B cell (primary cell): ENCODE results near the gene TNPO2. TPM values are rescaled to one million over a fixed set of nuclear protein-coding genes. Genes with fewer than 3 reads are reported as not detected.

Experiments used
- ATAC-seq: fragments of 200-7000 bp; cut with Tn5 transposase; one replicate; pipeline ENCODE4 v1.10.0; 2021; ENCODE audit warnings: low read depth, mild to moderate bottlenecking, moderate number of reproducible peaks, moderate library complexity
- CTCF ChIA-PET: fragments of 350-600 bp; sonication (Branson Sonifier 250); formaldehyde crosslinking; loops from one replicate; lab custom pipeline; 2021; ENCODE audit warnings: antibody characterized with exemption, inconsistent platforms; lab: Charles Lee
- POLR2A ChIA-PET: fragments of 350-600 bp; sonication (Branson Sonifier 250); formaldehyde crosslinking; loops from one replicate; lab custom pipeline; 2021; ENCODE audit warnings: antibody characterized with exemption; lab: Charles Lee
- DNase-seq: peaks from one replicate; pipeline ENCODE4 v3.0.0; 2013
- H2AFZ ChIP-seq: 2 replicates; pipeline ENCODE4 v1.6.1; 2012; ENCODE audit warnings: mild to moderate bottlenecking, low read depth, low read length; ENCODE audit not compliant: insufficient read depth, poor library complexity, severe bottlenecking
- H3K27ac ChIP-seq, 2 donors: 1 replicate in 1 of 2; 2 replicates in 1 of 2; pipeline ENCODE4 v1.5.1; 2012 to 2013; ENCODE audit warnings: low read length in 2 of 2, mild to moderate bottlenecking in 2 of 2, moderate library complexity in 1 of 2
- H3K27me3 ChIP-seq, 4 experiments: fragments of 200-600 bp in 1 of 4; sonication (generic) in 1 of 4; replicated peaks in 1 of 4; 1 replicate in 2 of 4; 2 replicates in 2 of 4; pipeline versions ENCODE4 v1.6.1 to v1.7.0; 2013 to 2016; ENCODE audit warnings: low read length in 3 of 4, mild to moderate bottlenecking in 2 of 4, mixed read lengths in 1 of 4, moderate library complexity in 1 of 4; ENCODE audit not compliant: insufficient read depth in 4 of 4, control insufficient read depth in 3 of 4; ENCODE audit errors: control extremely low read depth in 1 of 4
- H3K36me3 ChIP-seq, 2 experiments: replicated peaks in 1 of 2; 1 replicate in 1 of 2; 2 replicates in 1 of 2; pipeline versions ENCODE4 v1.6.1 to v1.7.1; 2013; ENCODE audit warnings: low read length in 1 of 2; ENCODE audit not compliant: insufficient read depth in 2 of 2, control insufficient read depth in 1 of 2; ENCODE audit errors: control extremely low read depth in 1 of 2, extremely low read depth in 1 of 2
- H3K4me1 ChIP-seq, 2 donors: fragments of 200-600 bp in 1 of 2; sonication (generic) in 1 of 2; 1 replicate in 1 of 2; 2 replicates in 1 of 2; pipeline versions ENCODE4 v1.5.1 to v1.6.1; 2013 to 2017; ENCODE audit warnings: low read length in 2 of 2; ENCODE audit not compliant: control insufficient read depth in 2 of 2, insufficient read depth in 2 of 2
- H3K4me2 ChIP-seq: replicated peaks from 2 replicates; pipeline ENCODE3; 2012; ENCODE audit warnings: mild to moderate bottlenecking, low read depth, low read length; ENCODE audit not compliant: poor library complexity, severe bottlenecking
- H3K4me3 ChIP-seq, 5 experiments: fragments of 200-600 bp in 1 of 5; sonication (generic) in 1 of 5; 1 replicate in 3 of 5; 2 replicates in 2 of 5; pipeline versions ENCODE4 v1.5.1 to v1.7.0; 2011 to 2016; ENCODE audit warnings: low read length in 4 of 5, mild to moderate bottlenecking in 4 of 5, low read depth in 2 of 5, control low read depth in 1 of 5, moderate library complexity in 1 of 5; ENCODE audit not compliant: insufficient read depth in 1 of 5; ENCODE audit errors: control extremely low read depth in 1 of 5, extremely low read depth in 1 of 5
- H3K79me2 ChIP-seq: fragments of 200-600 bp; sonication (generic); one replicate; pipeline ENCODE4 v1.6.0; 2016; ENCODE audit warnings: low read length; ENCODE audit not compliant: control insufficient read depth, insufficient read depth
- H3K9ac ChIP-seq: fragments of 200-600 bp; sonication (generic); 2 replicates; pipeline ENCODE4 v1.6.1; 2017; ENCODE audit warnings: mild to moderate bottlenecking, low read length, moderate library complexity
- H3K9me3 ChIP-seq, 3 donors: one replicate each; pipeline versions ENCODE4 v1.6.1 to v1.7.1; 2013; ENCODE audit warnings: low read length in 2 of 3; ENCODE audit not compliant: control insufficient read depth in 2 of 3, insufficient read depth in 1 of 3; ENCODE audit errors: control extremely low read depth in 1 of 3
- H4K20me1 ChIP-seq: 2 replicates; pipeline ENCODE4 v1.6.0; 2012; ENCODE audit warnings: mild to moderate bottlenecking, low read length; ENCODE audit not compliant: insufficient read depth, control insufficient read depth, poor library complexity, severe bottlenecking
- H3K27ac Mint-ChIP-seq: one replicate; pipeline ENCODE4 v1.8.0; 2021; ENCODE audit warnings: mixed read lengths
- H3K27me3 Mint-ChIP-seq: one replicate; pipeline ENCODE4 v1.8.0; 2021; ENCODE audit warnings: mixed read lengths
- H3K4me1 Mint-ChIP-seq: one replicate; pipeline ENCODE4 v1.8.0; 2021; ENCODE audit warnings: mixed read lengths
- H3K4me3 Mint-ChIP-seq: one replicate; pipeline ENCODE4 v1.8.0; 2021; ENCODE audit warnings: mixed read lengths
- H3K9me3 Mint-ChIP-seq: one replicate; pipeline ENCODE4 v1.8.0; 2022; ENCODE audit warnings: mixed read lengths; ENCODE audit not compliant: insufficient read depth
- CTCF ChIP-seq: fragments of 200-600 bp; IDR thresholded peaks from one replicate; pipeline ENCODE4 v1.8.0; 2022; ENCODE audit warnings: antibody characterized with exemption, mild to moderate bottlenecking
- EZH2 ChIP-seq: IDR thresholded peaks from 2 replicates; pipeline ENCODE4 v1.6.1; 2012; ENCODE audit warnings: borderline replicate concordance, low read depth, mild to moderate bottlenecking, moderate library complexity, low read length; ENCODE audit not compliant: insufficient read depth, poor library complexity, severe bottlenecking
- WGBS: methylation state at CpG from one replicate; pipeline ENCODE4 v1.1.5; 2013; ENCODE audit warnings: missing lambda C conversion rate; ENCODE audit not compliant: insufficient coverage; 5-methylcytosine and 5-hydroxymethylcytosine counted together
- intact Hi-C: fragments of 100-400 bp; cut with micrococcal nuclease; formaldehyde crosslinking; loops from one replicate; pipeline ENCODE4 v1.10.0; 2022
- polyA plus RNA-seq: library from polyadenylated mRNA; depleted of rRNA; stranded (reverse); fragments of >200 nt; gene quantifications from 2 replicates; pipeline ENCODE4 v1.2.3, GENCODE V29; 2012
- total RNA-seq, 2 donors: library from RNA; stranded (reverse); fragments of 120-200 nt in 1 of 2; gene quantifications; 1 replicate in 1 of 2; 2 replicates in 1 of 2; pipeline versions ENCODE4 v1.2.3 to v1.2.4, GENCODE V29; 2013 to 2022

TNPO2 gene
- total and polyA plus RNA-seq, 2 donors (not counting 1 experiment from before 2014, with no cell fraction given): 73.7 to 85.6 TPM

GRCh38 chr19:12733369-12734214 lies 9.9 kb upstream of the TNPO2 start:
- POLR2A ChIA-PET: interaction anchor here (0.6 to 4.4 kb wide), 7 partner anchors 11 to 67 kb away, joined by 3 to 29 read pairs (median 3); partner anchors contain the start of genes DHPS, FBXW9, JUNB and MAN2B1
- peaks cover 67% of the 10 kb centered on the region for H3K4me1 Mint-ChIP-seq
- no peaks in the 10 kb centered on the region for H3K9me3 Mint-ChIP-seq
- CTCF ChIA-PET: interaction anchor here (0.6 to 3.5 kb wide), 13 partner anchors 10 to 120 kb away, joined by 3 to 26 read pairs (median 5); partner anchors contain the start of genes FBXW9 and TNPO2
- peak overlapping the region; percentile 98 for H3K27ac Mint-ChIP-seq
- DNase-seq (peak; percentile 69), ATAC-seq (no peak)
- peaks cover 2 to 29% of the 10 kb centered on the region in 2 experiments for H3K36me3 ChIP-seq
- H3K27ac ChIP-seq: peak overlapping the region; percentile 82 to 97
- 0% methylated on average over 8 of the region's 15 CpGs for WGBS
- peaks cover 65 to 76% of the 10 kb centered on the region in 2 donors for H3K4me1 ChIP-seq
- H3K4me3 ChIP-seq: peak overlapping the region; percentile 88 to 97 (median 92)
- TF ChIP-seq EZH2: no peak
- peak; percentile 69 for TF ChIP-seq CTCF
- intact Hi-C loops: loop anchor here (1.0 to 5.0 kb wide), 4 partner anchors 10 to 1014 kb away; partner anchors contain the start of genes DHPS, JUNB and TNPO2
- peaks cover 81% of the 10 kb centered on the region for H3K79me2 ChIP-seq
- peak overlapping the region; percentile 95 for H3K4me3 Mint-ChIP-seq
- peak overlapping the region; percentile 94 for H3K4me2 ChIP-seq
- no peaks in the 10 kb centered on the region for H3K9me3 ChIP-seq
- H3K27me3 Mint-ChIP-seq: no peaks in the 10 kb centered on the region
- H2AFZ ChIP-seq: peak overlapping the region; percentile 82
- H4K20me1 ChIP-seq: peaks cover 56% of the 10 kb centered on the region
- H3K27me3 ChIP-seq: no peaks in the 10 kb centered on the region
- H3K9ac ChIP-seq: peak overlapping the region; percentile 99
